SK-N-SH (cell line): ENCODE results near the gene ZNF641.

Experiments
- EP300 ChIP-seq, 2 experiments: IDR thresholded peaks; 2 replicates each; pipeline versions ENCODE4 v1.4.0 to v1.6.1; 2012; ENCODE audit warnings: borderline replicate concordance in 1 of 2, low read depth in 1 of 2, low read length in 1 of 2
- FOXM1 ChIP-seq: IDR thresholded peaks from 2 replicates; pipeline ENCODE4 v1.4.0; 2012; ENCODE audit warnings: low read depth, mild to moderate bottlenecking
- TEAD4 ChIP-seq: IDR thresholded peaks from 2 replicates; pipeline ENCODE4 v1.4.0; 2012; ENCODE audit warnings: mild to moderate bottlenecking, borderline replicate concordance; ENCODE audit not compliant: insufficient read depth
- TF ChIP-seq, protein P1 (sequence below): fragments of 200-600 bp; sonication (generic); IDR thresholded peaks from 2 replicates; pipeline ENCODE4 v1.6.1; 2017; ENCODE audit warnings: antibody characterized with exemption, mild to moderate bottlenecking, moderate library complexity
- TF ChIP-seq, protein P2 (sequence below): IDR thresholded peaks from 2 replicates; pipeline ENCODE4; 2012
- TF ChIP-seq, protein P3 (sequence below): IDR thresholded peaks from 2 replicates; pipeline ENCODE4 v1.6.1; 2012; ENCODE audit warnings: mild to moderate bottlenecking, low read depth, low read length, moderate library complexity

- TF ChIP-seq, protein P1, sequence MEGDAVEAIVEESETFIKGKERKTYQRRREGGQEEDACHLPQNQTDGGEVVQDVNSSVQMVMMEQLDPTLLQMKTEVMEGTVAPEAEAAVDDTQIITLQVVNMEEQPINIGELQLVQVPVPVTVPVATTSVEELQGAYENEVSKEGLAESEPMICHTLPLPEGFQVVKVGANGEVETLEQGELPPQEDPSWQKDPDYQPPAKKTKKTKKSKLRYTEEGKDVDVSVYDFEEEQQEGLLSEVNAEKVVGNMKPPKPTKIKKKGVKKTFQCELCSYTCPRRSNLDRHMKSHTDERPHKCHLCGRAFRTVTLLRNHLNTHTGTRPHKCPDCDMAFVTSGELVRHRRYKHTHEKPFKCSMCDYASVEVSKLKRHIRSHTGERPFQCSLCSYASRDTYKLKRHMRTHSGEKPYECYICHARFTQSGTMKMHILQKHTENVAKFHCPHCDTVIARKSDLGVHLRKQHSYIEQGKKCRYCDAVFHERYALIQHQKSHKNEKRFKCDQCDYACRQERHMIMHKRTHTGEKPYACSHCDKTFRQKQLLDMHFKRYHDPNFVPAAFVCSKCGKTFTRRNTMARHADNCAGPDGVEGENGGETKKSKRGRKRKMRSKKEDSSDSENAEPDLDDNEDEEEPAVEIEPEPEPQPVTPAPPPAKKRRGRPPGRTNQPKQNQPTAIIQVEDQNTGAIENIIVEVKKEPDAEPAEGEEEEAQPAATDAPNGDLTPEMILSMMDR: no peak
- TF ChIP-seq EP300 (IDR thresholded peaks at IDR 0.05; ENCODE audit: borderline replicate concordance in 1 of 2, low read depth in 1 of 2, low read length in 1 of 2) (no peak), FOXM1 (no peak), TEAD4 (no peak)
- TF ChIP-seq, protein P2, sequence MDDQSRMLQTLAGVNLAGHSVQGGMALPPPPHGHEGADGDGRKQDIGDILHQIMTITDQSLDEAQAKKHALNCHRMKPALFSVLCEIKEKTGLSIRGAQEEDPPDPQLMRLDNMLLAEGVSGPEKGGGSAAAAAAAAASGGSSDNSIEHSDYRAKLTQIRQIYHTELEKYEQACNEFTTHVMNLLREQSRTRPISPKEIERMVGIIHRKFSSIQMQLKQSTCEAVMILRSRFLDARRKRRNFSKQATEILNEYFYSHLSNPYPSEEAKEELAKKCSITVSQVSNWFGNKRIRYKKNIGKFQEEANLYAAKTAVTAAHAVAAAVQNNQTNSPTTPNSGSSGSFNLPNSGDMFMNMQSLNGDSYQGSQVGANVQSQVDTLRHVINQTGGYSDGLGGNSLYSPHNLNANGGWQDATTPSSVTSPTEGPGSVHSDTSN: no peak
- TF ChIP-seq, protein P3, sequence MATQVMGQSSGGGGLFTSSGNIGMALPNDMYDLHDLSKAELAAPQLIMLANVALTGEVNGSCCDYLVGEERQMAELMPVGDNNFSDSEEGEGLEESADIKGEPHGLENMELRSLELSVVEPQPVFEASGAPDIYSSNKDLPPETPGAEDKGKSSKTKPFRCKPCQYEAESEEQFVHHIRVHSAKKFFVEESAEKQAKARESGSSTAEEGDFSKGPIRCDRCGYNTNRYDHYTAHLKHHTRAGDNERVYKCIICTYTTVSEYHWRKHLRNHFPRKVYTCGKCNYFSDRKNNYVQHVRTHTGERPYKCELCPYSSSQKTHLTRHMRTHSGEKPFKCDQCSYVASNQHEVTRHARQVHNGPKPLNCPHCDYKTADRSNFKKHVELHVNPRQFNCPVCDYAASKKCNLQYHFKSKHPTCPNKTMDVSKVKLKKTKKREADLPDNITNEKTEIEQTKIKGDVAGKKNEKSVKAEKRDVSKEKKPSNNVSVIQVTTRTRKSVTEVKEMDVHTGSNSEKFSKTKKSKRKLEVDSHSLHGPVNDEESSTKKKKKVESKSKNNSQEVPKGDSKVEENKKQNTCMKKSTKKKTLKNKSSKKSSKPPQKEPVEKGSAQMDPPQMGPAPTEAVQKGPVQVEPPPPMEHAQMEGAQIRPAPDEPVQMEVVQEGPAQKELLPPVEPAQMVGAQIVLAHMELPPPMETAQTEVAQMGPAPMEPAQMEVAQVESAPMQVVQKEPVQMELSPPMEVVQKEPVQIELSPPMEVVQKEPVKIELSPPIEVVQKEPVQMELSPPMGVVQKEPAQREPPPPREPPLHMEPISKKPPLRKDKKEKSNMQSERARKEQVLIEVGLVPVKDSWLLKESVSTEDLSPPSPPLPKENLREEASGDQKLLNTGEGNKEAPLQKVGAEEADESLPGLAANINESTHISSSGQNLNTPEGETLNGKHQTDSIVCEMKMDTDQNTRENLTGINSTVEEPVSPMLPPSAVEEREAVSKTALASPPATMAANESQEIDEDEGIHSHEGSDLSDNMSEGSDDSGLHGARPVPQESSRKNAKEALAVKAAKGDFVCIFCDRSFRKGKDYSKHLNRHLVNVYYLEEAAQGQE: no peak
Measured at GRCh38 chr12:48377646-48378045, 26.9 kb upstream of the ZNF641 start.
